GM19463 (cell line): ENCODE data around the gene RTCA.
A peak's percentile ranks its signal among the peaks of the same experiment; 100 is the strongest.
"Not testable (repeated sequence)": the region's sequence is repeated elsewhere in the genome, so short reads cannot be mapped to it uniquely, and the experiment has no call there.

ENCODE experiments used
- ATAC-seq: cut with Tn5 transposase; IDR thresholded peaks from one replicate; pipeline ENCODE4 v1.9.1; 2021; ENCODE audit warnings: mild to moderate bottlenecking, moderate library complexity; ENCODE audit not compliant: unreplicated experiment

The RTCA gene

DNA sequence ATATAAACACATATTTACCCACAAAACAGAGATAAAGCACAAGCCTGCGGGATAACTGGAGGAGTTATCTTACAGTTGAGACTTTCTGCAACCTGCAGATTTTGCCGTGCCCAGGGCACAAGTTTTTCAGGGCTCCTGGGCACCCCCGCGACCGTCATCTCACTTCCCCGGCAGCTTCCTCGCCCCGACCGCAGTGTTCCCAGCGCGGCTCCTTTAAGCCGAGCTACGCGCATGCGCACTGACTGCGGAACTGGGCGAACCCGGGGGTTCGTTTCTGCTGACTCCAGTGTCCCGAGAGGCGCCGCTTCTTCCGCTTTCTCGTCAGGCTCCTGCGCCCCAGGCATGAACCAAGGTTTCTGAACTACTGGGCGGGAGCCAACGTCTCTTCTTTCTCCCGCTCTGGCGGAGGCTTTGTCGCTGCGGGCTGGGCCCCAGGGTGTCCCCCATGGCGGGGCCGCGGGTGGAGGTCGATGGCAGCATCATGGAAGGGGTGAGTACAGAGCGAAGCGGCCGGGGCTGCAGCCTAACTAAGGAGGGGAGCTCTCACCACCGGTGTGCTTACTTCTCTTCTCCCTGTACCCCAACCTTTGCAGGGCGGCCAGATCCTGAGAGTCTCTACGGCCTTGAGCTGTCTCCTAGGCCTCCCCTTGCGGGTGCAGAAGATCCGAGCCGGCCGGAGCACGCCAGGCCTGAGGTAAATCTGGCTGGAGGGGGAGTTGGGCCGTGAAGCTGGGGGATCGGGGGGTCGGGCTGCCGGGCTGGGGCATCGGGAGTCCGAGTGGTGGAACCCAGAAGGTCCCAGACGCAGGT, at the start of gene RTCA:
Gene RTCA (plus strand): TSS at position 286 of the 810 bp plus-strand sequence. CDS start 160 bp downstream, at position 446.
- peak; percentile 96 for ATAC-seq

DNA sequence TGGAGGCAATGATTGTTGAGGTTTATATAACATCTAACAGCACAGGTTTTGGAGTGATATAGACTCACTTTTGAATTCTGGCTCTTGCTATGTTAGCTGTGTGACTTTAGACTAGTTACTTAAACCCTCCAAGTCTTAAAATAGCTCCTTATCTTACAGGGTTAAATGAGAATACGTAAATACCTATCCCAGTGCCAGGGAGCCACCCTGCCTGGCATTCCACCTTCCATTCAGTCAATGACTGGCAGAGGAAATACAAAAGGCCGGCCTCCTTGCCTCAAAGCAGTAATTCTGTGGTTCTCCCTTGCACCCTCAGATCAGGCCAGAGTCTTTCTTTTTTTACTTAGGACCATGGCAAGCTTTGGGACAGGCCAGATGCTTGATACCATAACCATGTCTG, 48.2 kb upstream of the RTCA start:
- no peak for ATAC-seq

DNA sequence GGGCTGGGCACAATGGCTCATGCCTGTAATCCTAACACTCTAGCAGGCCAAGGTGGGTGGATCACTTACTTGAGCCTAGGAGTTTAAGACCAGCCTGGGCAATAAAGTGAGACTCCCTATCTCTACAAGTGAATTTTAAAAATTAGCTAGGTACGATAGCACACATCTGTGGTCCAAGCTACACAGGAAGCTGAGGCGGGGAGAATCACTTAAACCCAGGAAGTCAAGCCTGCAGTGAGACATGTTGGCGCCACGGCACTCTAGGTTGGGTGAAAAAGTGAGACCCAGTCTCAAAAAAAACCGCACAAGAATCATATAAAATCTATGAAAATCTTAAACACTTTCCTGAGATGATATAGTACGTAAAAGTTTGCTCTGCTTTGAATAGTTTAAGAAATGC, 46.6 kb upstream of the RTCA start:
- ATAC-seq: no peak

DNA sequence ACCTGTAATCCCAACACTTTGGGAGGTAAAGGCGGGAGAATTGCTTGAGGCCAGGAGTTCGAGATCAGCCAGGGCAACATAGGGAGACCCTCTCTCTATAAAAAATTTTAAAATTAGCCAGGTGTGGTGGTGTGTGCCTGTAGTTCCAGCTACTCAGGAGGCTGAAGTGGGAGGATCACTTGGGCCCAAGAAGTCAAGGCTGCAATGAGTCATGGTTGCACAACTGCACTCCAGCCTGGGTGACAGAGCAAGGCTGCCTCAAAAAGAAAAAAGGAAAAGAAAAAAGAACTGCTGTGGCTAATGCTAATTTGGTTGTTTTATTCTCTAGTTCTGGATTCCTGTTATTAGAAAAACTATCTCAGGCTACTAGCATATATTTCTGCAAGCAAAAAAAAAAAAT, 46.1 kb upstream of the RTCA start:
- ATAC-seq: no peak

DNA sequence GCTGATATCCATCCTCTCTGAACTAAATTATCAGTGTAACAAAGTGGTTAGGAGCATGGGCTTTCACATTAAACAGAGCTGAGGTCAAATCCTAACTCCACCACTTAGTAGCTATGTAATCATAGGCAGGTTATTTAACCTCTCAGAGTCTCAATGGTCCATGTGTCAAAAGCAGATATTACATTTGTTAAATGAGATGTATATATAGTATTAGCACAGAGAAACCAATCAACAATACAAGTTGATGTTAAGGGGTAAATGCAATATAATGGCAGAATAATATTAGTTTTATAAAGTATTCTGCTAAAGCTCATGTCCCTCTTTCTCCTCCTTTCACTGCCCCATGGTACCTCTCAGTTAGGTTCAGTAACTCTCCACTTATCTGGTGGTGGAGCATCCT, 43.6 kb upstream of the RTCA start:
- ATAC-seq: no peak

DNA sequence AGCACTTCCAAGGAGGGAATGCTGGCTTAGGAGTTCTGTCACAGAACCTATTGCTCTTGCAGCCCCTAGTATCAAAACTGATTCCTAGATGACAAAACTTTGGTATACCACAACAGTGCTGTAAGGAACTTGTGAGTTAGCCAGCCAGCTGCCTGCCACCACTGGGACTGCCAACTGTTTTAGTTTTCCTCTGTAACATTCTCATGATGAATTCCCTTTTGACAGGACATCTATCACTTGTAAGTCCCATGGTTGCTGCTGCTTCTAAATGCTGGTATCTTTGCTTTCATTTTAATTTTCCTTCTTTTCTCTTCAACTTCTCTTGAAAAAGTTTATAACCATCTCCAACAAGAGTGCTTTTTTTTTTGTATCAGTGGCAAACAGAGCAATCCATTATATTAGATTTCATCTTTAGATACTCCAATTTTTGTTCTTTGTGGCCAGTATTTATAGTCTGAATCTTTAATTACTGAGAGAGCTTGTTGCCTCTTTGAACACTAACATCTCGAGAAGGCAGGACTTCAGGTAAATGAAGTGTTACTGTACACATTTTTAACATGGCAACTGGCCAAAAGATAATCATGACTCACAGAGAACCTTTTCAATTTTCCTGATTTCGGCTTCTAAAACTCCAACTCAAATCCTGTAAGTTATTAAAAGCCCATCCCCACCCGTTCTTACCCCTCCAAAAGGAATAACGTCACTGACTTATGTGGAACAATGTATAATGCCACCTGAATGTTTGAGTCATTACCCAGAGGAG, 36.2 kb upstream of the RTCA start:
- no peak for ATAC-seq

DNA sequence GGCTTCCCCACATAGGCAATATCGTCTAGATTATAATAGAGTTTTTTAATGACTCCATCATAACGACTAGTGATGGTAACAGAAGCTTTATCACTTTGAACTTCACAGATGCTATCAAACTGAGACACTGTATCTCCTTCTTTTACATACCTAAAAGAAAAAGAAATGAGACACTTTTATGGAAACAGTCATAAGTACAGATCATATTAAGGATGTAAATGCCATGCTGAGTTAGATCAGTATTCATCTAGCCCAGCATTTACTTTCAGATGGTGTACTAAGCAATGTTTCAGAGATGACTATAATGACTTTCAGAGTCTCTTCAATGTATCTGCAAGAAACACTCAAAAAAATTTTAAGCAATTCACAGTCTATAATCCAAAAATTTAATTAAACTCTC, 35.3 kb upstream of the RTCA start:
- ATAC-seq: no peak

DNA sequence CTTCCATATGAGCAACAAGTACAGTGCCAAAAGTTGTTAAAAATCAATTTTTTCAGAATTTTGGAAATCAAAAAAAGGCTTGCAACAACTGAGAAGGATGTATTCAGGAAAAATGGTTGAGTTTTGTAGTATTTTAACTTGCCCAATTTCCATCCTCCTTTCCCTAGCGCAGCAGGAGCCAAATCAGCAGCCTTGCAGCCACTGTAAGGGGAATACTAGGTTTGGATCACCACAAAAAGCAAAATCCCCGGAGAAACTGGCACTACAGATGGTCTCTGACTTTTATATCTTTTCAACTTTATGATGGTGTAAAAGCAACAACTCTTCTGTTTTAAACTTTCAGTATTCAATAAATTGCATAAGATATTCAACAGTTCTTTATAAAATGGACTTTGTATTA, 34.3 kb upstream of the RTCA start:
- ATAC-seq: no peak

DNA sequence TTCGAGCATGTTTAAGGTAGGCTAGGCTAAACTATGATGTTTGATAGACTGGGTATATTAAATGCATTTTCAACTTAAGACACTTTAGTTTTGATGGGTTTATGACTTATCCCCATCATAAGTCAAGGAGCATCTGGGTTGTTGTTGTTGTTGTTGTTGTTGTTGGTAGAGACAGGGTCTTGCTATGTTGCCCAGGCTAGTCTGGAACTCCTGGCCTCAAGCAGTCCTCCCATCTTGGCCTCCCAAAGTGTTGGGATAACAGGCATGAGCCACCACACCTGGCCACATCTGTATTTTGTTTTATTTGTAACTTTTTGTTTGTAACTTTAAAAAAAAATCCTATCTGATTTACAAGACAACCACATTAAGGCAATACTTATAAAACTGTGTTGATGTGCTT, 33.9 kb upstream of the RTCA start:
- ATAC-seq: no peak

DNA sequence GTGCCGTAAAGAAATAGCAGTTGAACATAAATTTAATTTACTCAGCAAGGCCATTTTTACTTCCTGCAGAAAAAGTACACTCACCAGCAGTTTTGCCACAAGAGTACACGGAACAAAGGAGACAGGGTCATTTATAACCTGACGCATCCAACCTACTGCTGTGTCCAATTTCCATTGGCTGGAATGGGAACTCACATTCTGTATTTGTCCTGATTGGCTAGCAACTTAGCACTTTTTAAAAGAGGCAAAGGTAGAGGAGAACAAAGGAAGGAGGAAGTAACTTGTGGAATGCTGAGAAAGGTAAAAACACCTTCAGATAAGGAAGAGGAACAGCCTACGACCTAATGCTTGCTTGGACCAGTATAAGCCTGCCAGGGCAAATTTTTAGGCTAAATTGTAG, 32.5 kb upstream of the RTCA start:
- not testable (repeated sequence) for ATAC-seq

DNA sequence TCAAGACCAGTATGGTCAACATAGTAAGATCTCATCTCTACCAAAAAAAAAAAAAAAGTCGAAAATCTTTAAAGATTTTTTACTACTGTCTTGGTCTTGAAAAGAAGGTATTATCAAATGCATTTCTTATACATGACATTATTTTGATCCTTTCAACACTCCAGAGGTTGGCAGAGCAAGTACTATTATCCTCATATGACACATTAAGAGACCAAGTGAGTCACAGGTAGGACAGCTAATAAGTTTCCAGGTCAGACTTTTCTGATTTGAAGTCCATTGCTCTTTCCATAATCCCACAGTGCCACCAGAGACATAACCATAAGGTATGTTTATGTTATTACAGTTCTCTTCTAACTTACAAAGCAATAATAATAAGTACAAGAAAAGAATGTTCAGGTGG, 31.6 kb upstream of the RTCA start:
- no peak for ATAC-seq

DNA sequence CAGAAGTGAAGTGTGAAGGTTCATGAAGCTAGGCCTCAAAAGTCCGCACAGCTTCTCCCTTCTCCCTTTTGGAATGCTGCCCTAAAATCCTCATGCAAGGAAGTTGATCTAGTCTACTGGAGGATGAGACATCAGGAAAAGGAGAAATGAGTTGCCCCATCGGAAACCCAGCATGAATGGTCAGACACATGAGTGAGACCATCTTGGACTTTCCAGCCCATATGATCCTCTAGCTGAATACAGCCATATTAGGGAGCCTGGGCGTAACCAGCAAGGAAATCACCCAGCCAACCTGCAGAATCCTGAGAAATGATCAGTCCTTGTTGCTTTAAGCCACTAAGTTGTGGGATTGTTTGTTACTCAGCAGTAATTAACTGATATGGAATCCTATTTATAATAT, 28.9 kb upstream of the RTCA start:
- ATAC-seq: no peak

DNA sequence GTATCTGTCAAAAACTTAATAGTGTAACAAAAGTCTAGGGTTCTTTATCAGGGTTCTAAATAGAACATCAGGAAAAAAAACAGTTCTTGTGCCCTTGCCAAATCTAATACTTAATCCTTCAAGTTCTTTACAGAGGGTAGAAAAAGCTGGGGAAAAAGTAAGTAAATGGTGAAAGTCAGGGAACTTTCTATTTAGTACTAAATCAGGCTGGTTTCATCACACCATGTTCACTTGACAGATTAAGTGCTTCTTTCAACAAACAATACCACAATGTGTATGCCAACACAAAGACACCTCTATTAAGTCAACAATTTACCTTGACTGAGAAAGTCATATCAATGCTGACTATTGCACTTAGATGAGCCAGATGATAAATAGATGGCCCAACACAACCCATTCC, 26.1 kb upstream of the RTCA start:
- ATAC-seq: no peak

DNA sequence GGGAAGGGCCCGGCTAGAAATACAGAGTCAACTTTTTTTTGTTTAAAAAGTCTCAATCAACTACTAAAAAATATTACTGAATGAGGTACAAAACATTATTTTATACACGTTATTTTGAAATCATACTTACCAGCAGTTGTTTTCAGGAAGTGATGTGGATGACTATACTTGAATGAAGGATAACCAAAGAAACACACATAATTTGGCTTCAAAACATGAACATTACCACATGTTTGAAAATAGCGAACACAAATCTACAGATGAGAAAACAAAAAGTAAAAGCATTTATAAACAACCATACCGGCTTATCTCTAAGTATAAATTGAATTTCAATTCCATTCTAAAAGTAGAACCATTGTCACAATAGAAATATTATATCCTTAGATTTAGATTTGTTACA, 25.4 kb upstream of the RTCA start:
- ATAC-seq: no peak

DNA sequence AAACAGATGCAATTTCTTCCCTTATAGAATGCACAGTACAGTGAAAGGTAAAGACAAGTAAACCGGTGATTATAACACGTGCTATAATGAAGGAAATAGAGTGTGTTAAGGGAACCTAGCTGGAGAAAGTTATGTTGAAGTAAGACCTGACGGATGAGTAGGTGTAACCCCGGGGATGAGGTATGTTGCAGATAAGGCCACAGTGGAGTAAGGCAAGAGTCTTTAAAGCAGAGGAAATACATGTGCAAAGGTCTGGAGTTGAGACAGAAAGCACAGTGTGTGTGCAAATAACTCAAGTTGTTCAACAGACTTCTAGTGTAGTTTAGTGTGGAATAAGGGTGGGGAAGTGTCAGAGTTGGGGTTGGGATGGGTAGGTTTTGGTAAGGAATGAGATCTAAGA, 19.3 kb upstream of the RTCA start:
- ATAC-seq: no peak

DNA sequence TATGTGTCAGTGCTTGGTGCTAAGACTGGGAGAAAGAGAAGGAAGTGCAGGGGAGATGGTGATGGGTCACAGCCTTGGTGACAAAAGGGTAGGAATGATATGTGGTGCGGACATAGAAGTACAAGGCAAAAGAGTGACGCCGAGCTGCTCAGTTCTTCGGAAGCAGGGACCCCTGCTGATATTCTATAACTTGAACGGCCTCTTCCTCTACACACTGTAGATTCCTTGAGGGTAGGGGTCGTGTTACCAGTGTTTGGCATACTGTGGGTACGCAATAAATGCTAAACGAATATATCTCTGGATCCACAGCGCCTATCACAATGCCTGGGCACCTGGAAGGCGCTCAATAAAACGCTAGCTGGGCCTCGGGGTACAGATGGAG, 16.9 kb upstream of the RTCA start:
- no peak for ATAC-seq

DNA sequence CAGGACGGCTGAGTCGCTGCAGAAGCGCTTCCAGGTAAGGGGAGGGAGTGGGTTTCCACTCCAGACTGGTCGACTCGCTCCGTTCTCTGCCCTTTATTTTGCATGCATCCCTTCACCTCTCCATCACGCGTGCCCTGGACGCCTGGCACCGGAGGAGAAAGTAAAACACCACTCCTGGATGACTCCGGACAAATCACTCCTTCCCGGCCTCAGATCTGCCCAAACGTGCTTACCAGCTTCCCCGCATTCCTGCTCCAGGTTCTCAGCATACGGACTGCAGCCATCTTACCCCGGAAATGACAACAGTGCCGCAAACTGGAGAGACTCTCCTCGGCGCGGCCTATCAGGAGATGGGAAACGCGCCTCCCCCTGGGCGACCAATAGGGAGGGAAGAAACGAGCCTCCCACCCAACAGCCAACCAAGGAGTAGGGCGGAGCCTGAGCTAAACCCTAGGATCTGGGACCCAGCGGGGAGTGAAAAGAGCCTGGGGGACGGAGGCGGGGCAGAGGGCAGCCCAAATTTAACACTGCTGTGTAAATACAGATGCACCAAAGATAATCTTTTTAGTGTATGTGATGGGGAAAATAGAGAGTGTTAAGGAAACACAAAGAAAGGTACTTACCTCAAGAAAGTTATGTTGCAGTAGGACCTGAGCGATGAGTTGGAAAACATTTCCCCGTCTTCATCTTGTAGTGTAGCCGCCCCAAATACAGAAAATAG, 16.3 kb upstream of the RTCA start, which contains the start of gene DBT:
Gene DBT (minus strand): TSS at position 298 of the 721 bp plus-strand sequence. CDS start 14 bp downstream, at position 284.
- peak; percentile 100 for ATAC-seq

DNA sequence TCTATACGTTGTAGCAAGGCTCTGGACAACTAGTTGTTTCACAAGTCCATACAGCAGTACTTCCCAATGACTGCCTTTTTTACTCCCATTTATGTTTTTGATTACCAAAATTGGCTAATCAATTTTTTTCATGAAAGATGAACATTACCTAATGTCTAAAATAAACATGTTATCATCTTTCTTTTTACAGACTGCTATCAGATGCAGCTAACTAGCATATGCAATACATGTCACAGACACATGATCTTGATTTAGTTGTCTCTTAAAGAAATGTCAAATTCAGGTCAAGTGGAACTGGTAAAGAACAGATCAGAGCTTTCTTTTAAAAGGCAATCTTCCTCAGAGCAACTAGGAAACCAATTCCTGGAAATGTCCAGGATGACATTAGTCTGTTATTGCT, 15.8 kb upstream of the RTCA start:
- ATAC-seq: no peak

DNA sequence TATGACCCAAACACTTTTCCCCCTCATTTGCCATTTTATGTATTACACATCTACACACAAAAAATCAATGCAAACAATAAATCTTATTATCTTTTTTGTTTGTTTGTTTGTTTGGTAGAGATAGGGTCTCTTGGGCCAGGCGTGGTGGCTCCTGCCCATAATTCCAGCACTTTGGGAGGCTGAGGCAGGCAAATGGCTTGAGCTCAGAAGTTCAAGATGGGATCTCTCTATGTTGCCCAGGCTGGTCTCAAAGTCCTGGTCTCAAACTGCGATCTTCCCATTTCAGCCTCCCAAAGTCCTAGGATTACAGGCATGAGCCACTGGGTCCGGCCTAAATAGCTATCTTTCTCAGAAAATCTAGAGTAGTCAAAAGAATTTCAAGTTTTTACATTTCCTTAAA, 15.2 kb upstream of the RTCA start:
- ATAC-seq: no peak

DNA sequence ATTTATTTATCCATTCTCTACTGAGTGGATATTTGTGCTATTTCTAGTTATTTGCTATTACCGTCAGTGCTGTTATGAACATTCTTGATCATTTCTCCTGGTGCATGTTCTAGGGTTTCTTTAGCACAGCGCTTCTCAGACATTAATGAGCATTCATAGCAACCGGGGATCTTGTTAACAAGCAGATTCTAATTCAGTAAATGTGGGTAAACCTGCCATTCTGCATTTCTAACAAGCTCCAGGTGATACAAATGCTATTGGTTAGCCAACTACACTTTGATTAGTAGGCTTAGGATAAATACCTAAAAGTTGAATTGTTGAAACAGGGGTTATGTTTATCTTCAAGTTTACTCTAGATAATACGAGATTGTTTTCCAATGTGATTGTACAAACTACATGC, 13.1 kb upstream of the RTCA start:
- ATAC-seq: no peak

DNA sequence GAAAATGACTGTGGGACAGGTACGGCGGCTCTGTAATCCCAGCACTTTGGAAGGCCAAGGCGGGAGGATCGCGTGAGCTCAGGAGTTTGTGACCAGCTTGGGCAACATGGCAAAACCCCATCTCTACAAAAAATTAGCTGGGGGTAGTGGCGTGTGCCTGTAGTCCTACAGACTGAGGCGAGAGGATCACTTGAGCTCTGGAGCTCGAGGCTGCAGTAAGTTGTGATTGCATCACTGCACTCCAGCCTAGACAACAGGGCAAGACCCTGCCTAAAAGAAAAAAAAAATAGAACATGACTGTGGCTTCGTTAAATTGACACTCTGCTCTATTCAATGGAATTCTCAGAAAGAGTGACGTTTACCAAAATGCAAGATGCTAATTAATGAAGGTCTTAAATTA, 12.5 kb upstream of the RTCA start:
- no peak for ATAC-seq

DNA sequence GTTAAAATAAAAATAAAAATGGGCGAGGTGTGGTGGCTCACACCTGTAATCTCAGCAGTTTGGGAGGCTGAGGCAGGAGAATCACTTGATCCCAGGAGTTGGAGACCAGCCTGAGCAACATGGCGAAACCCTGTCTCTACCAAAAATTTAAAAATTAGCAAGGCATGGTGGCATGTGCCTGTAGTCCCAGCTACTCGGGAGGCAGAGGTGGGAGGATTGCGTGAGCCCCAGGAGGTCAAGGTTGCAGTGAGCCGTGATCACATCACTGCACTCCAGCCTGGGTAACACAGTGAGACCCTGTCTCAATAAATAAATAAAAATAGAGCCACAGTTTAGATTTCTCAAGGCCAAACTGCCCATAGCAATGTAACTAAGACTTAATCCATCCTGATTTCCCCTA, 9.7 kb upstream of the RTCA start:
- not testable (repeated sequence) for ATAC-seq
